ENCODE measurements around the gene TAF11L7. TPM values are rescaled to one million over a fixed set of nuclear protein-coding genes. Genes with fewer than 3 reads are reported as not detected.

The TAF11L7 gene
- total and polyA plus RNA-seq, 2 of the 4 experiments (the other 2 are of a cell fraction): not detected

- intact Hi-C loops (cut with micrococcal nuclease) (no loop called here), dilution Hi-C loops (cut with HindIII; ENCODE audit: low sequenced_read_pairs, unreplicated experiment) (no loop called here)
Measured at GRCh38 chr5:17634160-17634559, 48.6 kb upstream of the TAF11L7 start, which contains the start of gene TAF11L14. TSS of gene TAF11L14 (plus strand) at chr5:17634460.

More at GRCh38 chr5:17634160-17634559, 48.6 kb upstream of the TAF11L7 start, which contains the start of gene TAF11L14:
- ChIA-PET POLR2A (ENCODE audit: unreplicated experiment) (no interaction called here), CTCF (no interaction called here)
- Histone ChIP-seq H3K9ac (ENCODE audit: low read depth, low read length) (no peak within 1 kb of the TSS), H3K27ac (ENCODE audit: insufficient read depth, low read length) (no peak within 1 kb of the TSS), H3K36me3 (ENCODE audit: control insufficient read depth, insufficient read depth, low read length) (no peaks in the 10 kb centered on the region), H2AFZ (replicated peaks; ENCODE audit: low read length, poor library complexity) (no peak within 1 kb of the TSS), H2AK9ac (replicated peaks; ENCODE audit: low read depth, low read length, poor library complexity) (no peak within 1 kb of the TSS), H3K4me1 (ENCODE audit: control insufficient read depth, insufficient read depth, low read length) (no peaks in the 10 kb centered on the region), H3K9me1 (ENCODE audit: insufficient read depth, low read length) (no peaks in the 10 kb centered on the region), H2BK120ac (ENCODE audit: low read depth, low read length) (no peak within 1 kb of the TSS), H3K4ac (ENCODE audit: low read depth, low read length) (no peak within 1 kb of the TSS), H3K9me3 (ENCODE audit: control insufficient read depth, insufficient read depth, low read length) (no peaks in the 10 kb centered on the region), H3K56ac (ENCODE audit: extremely low read depth, insufficient read depth, low read length) (no peak within 1 kb of the TSS), H3K4me2 (ENCODE audit: low read depth, low read length) (no peak within 1 kb of the TSS), H3K27me3 (ENCODE audit: control insufficient read depth, insufficient read depth, low read length) (no peaks in the 10 kb centered on the region), H3K14ac (replicated peaks; ENCODE audit: low read depth, low read length) (no peak within 1 kb of the TSS), H2BK20ac (ENCODE audit: low read depth, low read length) (no peak within 1 kb of the TSS), H3K4me3 (ENCODE audit: insufficient read depth, low read depth, low read length) (no peak within 1 kb of the TSS), H2BK15ac (ENCODE audit: low read depth, low read length) (no peak within 1 kb of the TSS), H2BK5ac (ENCODE audit: low read depth, low read length, poor library complexity, severe bottlenecking) (no peak within 1 kb of the TSS), H3K18ac (ENCODE audit: low read depth, low read length) (no peak within 1 kb of the TSS), H2AK5ac (ENCODE audit: low read depth, low read length) (no peak within 1 kb of the TSS), H4K8ac (ENCODE audit: low read depth in 2 of 2, low read length in 2 of 2) (no peak within 1 kb of the TSS), H4K91ac (ENCODE audit: insufficient read depth, low read depth, low read length) (no peak within 1 kb of the TSS), H4K5ac (ENCODE audit: low read depth, low read length) (no peak within 1 kb of the TSS), H4K20me1 (ENCODE audit: insufficient read depth, low read length) (no peaks in the 10 kb centered on the region), H3K23ac (ENCODE audit: low read depth, low read length) (no peak within 1 kb of the TSS), H3K79me1 (ENCODE audit: low read depth in 1 of 2, low read length in 2 of 2) (no peaks in the 10 kb centered on the region)
- in situ Hi-C loops (cut with MboI; ENCODE audit: low sequenced_read_pairs): no loop called here
- 54% methylated on average over 3 of the region's 5 CpGs; no CpG with 5 or more reads in 1 of the 2 experiments for WGBS, 2 experiments (ENCODE audit: extremely low coverage in 2 of 2, insufficient read length in 1 of 2)
- DNase-seq (no peak), ATAC-seq (ENCODE audit: low read depth) (no peak)
- BruUV-seq (replicated peaks): no TSS peak
- TF ChIP-seq USF2 (IDR thresholded peaks at IDR 0.05; ENCODE audit: low read depth, low read length): no peak
- TF ChIP-seq MAFK (IDR thresholded peaks at IDR 0.05; ENCODE audit: low read depth, low read length): no peak
- no peak for TF ChIP-seq POLR2A (IDR thresholded peaks at IDR 0.05; ENCODE audit: low read depth, low read length)
- no peak for TF ChIP-seq NFE2L2 (IDR thresholded peaks at IDR 0.05; ENCODE audit: low read depth, low read length)
- TF ChIP-seq ELK1 (IDR thresholded peaks at IDR 0.05; ENCODE audit: borderline replicate concordance, low read depth, low read length): no peak
- TF ChIP-seq CTCF (conservative IDR thresholded peaks at IDR 0.05; ENCODE audit: low read depth, low read length): no peak
- TF ChIP-seq MAZ (IDR thresholded peaks at IDR 0.05; ENCODE audit: borderline replicate concordance, low read depth, low read length): no peak
- TF ChIP-seq BHLHE40 (IDR thresholded peaks at IDR 0.05; ENCODE audit: low read depth, low read length): no peak
- no peak for TF ChIP-seq CEBPB (IDR thresholded peaks at IDR 0.05; ENCODE audit: low read depth, low read length)
- TF ChIP-seq SMC3 (IDR thresholded peaks at IDR 0.05; ENCODE audit: low read depth, low read length): no peak
- TF ChIP-seq FOS (IDR thresholded peaks at IDR 0.05; ENCODE audit: low read depth, low read length): no peak
- no peak for TF ChIP-seq MXI1 (IDR thresholded peaks at IDR 0.05; ENCODE audit: borderline replicate concordance, low read depth, low read length)
